Ovary (tissue), 3 donors: ENCODE measurements around the gene NYAP2.

Experiments
- POLR2A ChIP-seq: fragments of 450-650 bp; IDR thresholded peaks from one replicate; pipeline ENCODE4 v1.6.1; 2017; ENCODE audit warnings: antibody characterized with exemption, mild to moderate bottlenecking, moderate library complexity
- TF ChIP-seq, protein P1 (sequence below), 3 donors: fragments of 450-650 bp in 2 of 3; fragments of 200-600 bp in 1 of 3; IDR thresholded peaks; one replicate each; pipeline versions ENCODE4 v1.5.1 to v1.8.0; 2016 to 2022; ENCODE audit warnings: antibody characterized with exemption in 3 of 3, mild to moderate bottlenecking in 1 of 3
- donor health status: DM: no; HTN: no; CAD: no.

DNA sequence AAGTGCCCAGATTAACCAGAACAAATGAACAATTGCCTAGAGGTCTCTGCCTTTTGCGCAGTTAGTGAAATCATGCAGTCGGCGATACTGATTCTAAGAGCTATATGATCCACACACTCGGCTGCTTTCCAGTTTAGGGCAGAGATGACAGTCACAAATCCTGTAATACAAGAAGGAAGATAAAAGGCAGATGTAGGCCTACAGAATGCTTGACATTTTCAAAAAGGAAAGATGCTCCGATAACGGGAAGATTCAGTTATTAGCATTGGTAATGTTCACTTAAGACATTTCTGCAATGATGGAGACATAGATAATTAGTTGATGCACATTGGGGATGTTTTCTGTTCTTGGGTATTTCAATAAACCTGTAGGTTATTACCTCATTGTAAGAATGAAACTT lies 19.5 kb downstream of the NYAP2 start:
- TF ChIP-seq, protein P1, sequence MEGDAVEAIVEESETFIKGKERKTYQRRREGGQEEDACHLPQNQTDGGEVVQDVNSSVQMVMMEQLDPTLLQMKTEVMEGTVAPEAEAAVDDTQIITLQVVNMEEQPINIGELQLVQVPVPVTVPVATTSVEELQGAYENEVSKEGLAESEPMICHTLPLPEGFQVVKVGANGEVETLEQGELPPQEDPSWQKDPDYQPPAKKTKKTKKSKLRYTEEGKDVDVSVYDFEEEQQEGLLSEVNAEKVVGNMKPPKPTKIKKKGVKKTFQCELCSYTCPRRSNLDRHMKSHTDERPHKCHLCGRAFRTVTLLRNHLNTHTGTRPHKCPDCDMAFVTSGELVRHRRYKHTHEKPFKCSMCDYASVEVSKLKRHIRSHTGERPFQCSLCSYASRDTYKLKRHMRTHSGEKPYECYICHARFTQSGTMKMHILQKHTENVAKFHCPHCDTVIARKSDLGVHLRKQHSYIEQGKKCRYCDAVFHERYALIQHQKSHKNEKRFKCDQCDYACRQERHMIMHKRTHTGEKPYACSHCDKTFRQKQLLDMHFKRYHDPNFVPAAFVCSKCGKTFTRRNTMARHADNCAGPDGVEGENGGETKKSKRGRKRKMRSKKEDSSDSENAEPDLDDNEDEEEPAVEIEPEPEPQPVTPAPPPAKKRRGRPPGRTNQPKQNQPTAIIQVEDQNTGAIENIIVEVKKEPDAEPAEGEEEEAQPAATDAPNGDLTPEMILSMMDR (IDR thresholded peaks at IDR 0.05), result no peak
- no peak for TF ChIP-seq POLR2A
